Activated B cell treated with CpG ODN at 0.5 μM for 24 hours (primary cell): ENCODE data around the gene ZFP3. TPM values are rescaled to one million over a fixed set of nuclear protein-coding genes. Genes with fewer than 3 reads are reported as not detected.
"Not testable (repeated sequence)": the region's sequence is repeated elsewhere in the genome, so short reads cannot be mapped to it uniquely, and the experiment has no call there.

ENCODE experiments used
- ATAC-seq: fragments of 200-7000 bp; cut with Tn5 transposase; one replicate; pipeline ENCODE4 v1.10.0; 2021; ENCODE audit warnings: low read depth, mild to moderate bottlenecking, moderate library complexity
- CTCF ChIA-PET: fragments of 350-600 bp; sonication (Branson Sonifier 250); formaldehyde crosslinking; loops from one replicate; lab custom pipeline; 2021; ENCODE audit warnings: antibody characterized with exemption; lab: Charles Lee
- POLR2A ChIA-PET: fragments of 350-600 bp; sonication (Branson Sonifier 250); formaldehyde crosslinking; loops from one replicate; lab custom pipeline; 2021; ENCODE audit warnings: antibody characterized with exemption; lab: Charles Lee
- DNase-seq: peaks from one replicate; pipeline ENCODE4 v3.0.0; 2022
- H3K27ac Mint-ChIP-seq: one replicate; pipeline ENCODE4 v1.8.0; 2020; ENCODE audit warnings: mixed read lengths
- H3K27me3 Mint-ChIP-seq: one replicate; pipeline ENCODE4 v1.8.0; 2021; ENCODE audit warnings: mixed read lengths
- H3K36me3 Mint-ChIP-seq: one replicate; pipeline ENCODE4 v1.8.0; 2021; ENCODE audit warnings: low read depth, mixed read lengths
- H3K4me1 Mint-ChIP-seq: one replicate; pipeline ENCODE4 v1.8.0; 2021; ENCODE audit warnings: mixed read lengths
- H3K4me3 Mint-ChIP-seq: one replicate; pipeline ENCODE4 v1.8.0; 2020; ENCODE audit warnings: mild to moderate bottlenecking, mixed read lengths
- H3K9me3 Mint-ChIP-seq: one replicate; pipeline ENCODE4 v1.8.0; 2020; ENCODE audit warnings: mixed read lengths
- intact Hi-C: fragments of 100-400 bp; cut with micrococcal nuclease; formaldehyde crosslinking; loops from one replicate; pipeline ENCODE4 v1.15.1; 2024
- total RNA-seq: library from RNA; stranded (reverse); gene quantifications from 2 replicates; pipeline ENCODE4 v1.2.3, GENCODE V29; 2022
- TF ChIP-seq, protein P1 (sequence below): fragments of 200-600 bp; IDR thresholded peaks from one replicate; pipeline ENCODE4 v1.8.0; 2022; ENCODE audit warnings: antibody characterized with exemption, mild to moderate bottlenecking

Gene ZFP3
- total RNA-seq, 1 donor from 2014 or later, result 11.5 TPM

DNA sequence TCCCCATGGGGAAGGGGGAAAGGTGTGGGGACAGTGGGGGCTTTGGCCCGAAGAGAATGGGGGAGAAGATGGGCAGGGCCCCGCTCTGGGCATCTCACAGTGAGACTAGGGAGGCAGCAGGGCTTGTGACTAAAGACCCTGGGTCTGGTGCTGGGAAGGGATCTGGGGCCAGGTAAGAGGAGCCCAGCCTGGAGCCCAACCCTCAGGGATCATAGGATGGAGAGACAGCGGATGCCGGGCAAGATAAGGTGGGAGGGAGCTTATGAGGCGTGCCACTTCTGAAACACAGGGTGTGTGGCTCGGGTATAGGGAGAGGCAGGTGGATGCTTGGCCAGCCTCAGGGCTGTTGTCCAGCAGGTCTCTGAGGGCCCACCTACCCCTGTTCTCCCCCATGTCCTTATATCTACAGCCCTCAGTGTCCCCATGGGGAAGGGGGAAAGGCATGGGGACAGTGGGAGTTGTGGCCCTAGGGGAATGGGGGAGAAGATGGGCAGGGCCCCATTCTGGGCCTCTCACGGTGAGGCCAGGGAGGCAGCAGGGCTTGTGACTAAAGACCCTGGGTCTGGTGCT lies 53.0 kb downstream of the ZFP3 start:
- TF ChIP-seq, protein P1, sequence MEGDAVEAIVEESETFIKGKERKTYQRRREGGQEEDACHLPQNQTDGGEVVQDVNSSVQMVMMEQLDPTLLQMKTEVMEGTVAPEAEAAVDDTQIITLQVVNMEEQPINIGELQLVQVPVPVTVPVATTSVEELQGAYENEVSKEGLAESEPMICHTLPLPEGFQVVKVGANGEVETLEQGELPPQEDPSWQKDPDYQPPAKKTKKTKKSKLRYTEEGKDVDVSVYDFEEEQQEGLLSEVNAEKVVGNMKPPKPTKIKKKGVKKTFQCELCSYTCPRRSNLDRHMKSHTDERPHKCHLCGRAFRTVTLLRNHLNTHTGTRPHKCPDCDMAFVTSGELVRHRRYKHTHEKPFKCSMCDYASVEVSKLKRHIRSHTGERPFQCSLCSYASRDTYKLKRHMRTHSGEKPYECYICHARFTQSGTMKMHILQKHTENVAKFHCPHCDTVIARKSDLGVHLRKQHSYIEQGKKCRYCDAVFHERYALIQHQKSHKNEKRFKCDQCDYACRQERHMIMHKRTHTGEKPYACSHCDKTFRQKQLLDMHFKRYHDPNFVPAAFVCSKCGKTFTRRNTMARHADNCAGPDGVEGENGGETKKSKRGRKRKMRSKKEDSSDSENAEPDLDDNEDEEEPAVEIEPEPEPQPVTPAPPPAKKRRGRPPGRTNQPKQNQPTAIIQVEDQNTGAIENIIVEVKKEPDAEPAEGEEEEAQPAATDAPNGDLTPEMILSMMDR, result no peak
- Mint-ChIP-seq H3K36me3 (no peaks in the 10 kb centered on the region), H3K4me3 (no peak overlapping the region), H3K9me3 (no peaks in the 10 kb centered on the region), H3K4me1 (no peaks in the 10 kb centered on the region), H3K27me3 (peaks cover 10% of the 10 kb centered on the region), H3K27ac (no peak overlapping the region)
- ChIA-PET POLR2A (no interaction called here), CTCF (no interaction called here)
- no peak for DNase-seq
- intact Hi-C loops, result no loop called here
- no peak for ATAC-seq

DNA sequence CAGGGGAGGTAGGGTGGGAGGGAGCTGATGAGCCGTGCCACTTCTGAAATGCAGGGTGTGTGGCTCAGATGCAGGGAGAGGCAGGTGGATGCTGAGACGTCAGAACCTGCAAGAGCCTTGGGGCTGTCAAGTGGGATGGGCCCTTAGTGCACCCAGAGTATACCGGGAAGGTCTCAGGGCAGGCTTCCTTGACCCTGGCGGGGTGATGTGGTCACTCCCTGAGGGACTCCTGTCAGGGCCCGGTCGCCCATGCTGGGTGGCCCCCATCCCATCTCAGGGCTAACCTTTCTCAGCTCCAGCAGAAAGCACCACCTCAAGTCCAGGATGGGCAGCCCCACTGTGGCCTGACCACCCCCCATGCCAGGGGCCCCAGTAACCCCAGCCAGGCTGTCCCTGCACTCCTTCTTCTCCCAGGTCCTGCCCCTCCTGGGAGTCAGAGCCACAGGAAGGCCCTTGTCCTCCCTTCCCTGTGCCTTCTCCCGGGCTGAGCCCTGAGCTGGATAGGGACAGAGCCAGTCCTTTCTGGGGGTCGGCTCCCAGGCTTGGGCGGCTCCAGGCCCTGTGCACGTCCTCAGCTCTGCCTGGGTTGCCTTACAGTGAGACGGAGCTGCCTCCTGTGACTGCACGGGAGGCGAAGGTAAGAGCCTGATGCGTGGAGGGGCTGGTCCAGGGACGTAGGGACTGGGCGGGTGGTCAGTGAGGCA lies 53.7 kb downstream of the ZFP3 start:
- H3K27me3 Mint-ChIP-seq, ATAC-seq, H3K4me1 Mint-ChIP-seq, intact Hi-C loops, H3K36me3 Mint-ChIP-seq, H3K27ac Mint-ChIP-seq, H3K9me3 Mint-ChIP-seq, CTCF ChIA-PET, DNase-seq, POLR2A ChIA-PET, H3K4me3 Mint-ChIP-seq: not testable (repeated sequence)

DNA sequence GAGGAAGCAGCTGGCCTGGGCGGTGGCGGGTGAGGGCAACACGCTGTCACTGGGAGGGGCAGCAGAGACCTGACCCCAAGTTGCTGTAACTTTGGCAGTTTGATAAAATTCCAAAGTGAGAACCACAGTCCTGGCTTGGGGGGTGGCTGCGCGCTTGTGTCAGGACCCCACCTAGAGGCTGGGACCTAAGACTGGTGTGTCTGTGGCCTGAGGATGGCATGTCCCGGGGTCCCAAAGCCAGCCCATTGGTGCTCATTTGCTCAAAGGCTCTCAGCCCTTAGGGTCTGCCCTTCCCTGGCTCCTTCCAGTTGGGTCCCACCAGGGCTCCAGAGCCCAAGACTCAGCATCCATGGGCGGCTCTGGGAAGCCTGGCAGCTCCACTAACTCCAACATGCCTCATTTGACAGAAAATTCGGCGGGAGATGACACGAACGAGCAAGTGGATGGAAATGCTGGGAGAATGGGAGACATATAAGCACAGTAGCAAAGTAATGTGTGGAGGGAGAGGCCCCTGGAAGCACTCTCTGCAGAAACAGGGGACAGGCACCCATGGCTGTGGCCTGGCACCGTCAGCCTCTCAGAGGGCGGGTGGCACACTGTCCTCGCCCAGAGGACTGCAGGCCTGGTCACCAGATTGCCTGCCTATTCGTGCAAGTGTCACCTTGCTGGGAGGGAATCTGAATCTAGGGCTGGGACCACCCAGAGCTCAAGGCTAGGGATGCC lies 54.4 kb downstream of the ZFP3 start:
- H3K36me3 Mint-ChIP-seq, POLR2A ChIA-PET, DNase-seq, H3K4me1 Mint-ChIP-seq, H3K27ac Mint-ChIP-seq, H3K4me3 Mint-ChIP-seq, ATAC-seq, intact Hi-C loops, H3K27me3 Mint-ChIP-seq, CTCF ChIA-PET, H3K9me3 Mint-ChIP-seq: not testable (repeated sequence)

DNA sequence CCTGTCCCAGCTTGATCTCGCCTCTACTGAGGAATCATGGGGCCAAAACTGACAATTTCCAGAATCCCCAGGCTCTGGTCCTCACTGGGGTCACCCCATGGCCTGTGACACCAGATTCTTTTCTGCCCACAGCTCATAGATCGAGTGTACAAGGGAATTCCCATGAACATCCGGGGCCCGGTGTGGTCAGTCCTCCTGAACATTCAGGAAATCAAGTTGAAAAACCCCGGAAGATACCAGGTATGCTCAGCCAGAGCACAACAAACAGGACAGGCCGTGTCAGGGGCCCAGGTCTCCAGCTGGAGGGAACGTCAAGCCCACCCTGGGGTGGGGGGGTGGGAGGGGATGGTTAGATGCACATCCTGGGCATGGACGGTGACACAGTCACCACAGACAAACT lies 55.0 kb downstream of the ZFP3 start:
- H3K4me3 Mint-ChIP-seq, result no peak overlapping the region
- ChIA-PET CTCF (no interaction called here), POLR2A (no interaction called here)
- no peaks in the 10 kb centered on the region for H3K9me3 Mint-ChIP-seq
- H3K4me1 Mint-ChIP-seq, result no peaks in the 10 kb centered on the region
- H3K36me3 Mint-ChIP-seq, result no peaks in the 10 kb centered on the region
- TF ChIP-seq, protein P1, result no peak
- ATAC-seq, result no peak
- intact Hi-C loops, result no loop called here
- peaks cover 5% of the 10 kb centered on the region for H3K27me3 Mint-ChIP-seq
- no peak overlapping the region for H3K27ac Mint-ChIP-seq
- no peak for DNase-seq

DNA sequence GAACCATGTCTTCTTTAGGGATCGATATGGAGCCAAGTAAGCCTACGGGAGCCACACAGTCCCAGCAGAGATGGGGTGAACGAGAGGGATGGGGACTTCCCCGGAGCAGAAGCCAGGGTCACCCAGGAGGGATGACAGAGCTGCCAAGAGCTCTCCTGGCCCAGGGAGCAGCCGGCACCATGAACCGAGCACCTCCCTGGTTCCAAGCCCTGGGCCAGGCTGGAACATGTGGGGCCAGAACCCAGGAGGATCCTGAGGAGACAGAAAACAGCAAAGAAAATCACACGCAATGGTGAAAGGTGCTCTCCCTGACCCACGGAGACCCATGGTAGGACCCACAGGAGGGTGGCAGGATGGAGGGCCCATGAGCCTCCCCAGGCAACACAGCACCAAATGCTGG lies 55.7 kb downstream of the ZFP3 start:
- H3K27me3 Mint-ChIP-seq, POLR2A ChIA-PET, H3K4me3 Mint-ChIP-seq, H3K9me3 Mint-ChIP-seq, H3K27ac Mint-ChIP-seq, DNase-seq, ATAC-seq, H3K36me3 Mint-ChIP-seq, CTCF ChIA-PET, intact Hi-C loops, H3K4me1 Mint-ChIP-seq: not testable (repeated sequence)

DNA sequence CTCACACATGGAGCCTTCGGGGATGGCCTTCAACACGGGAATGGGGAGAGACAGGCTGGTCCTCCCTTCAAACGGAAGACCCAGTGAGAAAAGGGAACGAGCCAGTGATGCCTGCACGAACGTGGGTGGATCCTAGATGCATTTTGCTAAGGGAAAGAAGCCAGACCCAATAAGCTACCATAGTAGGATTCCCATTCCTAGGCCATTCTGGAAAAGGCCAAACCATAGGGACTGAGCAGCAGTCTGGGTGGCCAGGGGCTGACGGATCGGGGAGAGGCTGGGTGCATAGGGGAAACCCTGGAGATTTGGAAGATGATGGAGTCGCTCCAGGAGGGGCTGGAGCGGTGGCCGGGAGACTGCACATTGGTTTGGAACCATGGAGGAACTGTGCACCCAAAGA lies 56.3 kb downstream of the ZFP3 start:
- H3K9me3 Mint-ChIP-seq, intact Hi-C loops, H3K4me1 Mint-ChIP-seq, H3K4me3 Mint-ChIP-seq, POLR2A ChIA-PET, H3K27me3 Mint-ChIP-seq, ATAC-seq, CTCF ChIA-PET, DNase-seq, H3K36me3 Mint-ChIP-seq, H3K27ac Mint-ChIP-seq: not testable (repeated sequence)

DNA sequence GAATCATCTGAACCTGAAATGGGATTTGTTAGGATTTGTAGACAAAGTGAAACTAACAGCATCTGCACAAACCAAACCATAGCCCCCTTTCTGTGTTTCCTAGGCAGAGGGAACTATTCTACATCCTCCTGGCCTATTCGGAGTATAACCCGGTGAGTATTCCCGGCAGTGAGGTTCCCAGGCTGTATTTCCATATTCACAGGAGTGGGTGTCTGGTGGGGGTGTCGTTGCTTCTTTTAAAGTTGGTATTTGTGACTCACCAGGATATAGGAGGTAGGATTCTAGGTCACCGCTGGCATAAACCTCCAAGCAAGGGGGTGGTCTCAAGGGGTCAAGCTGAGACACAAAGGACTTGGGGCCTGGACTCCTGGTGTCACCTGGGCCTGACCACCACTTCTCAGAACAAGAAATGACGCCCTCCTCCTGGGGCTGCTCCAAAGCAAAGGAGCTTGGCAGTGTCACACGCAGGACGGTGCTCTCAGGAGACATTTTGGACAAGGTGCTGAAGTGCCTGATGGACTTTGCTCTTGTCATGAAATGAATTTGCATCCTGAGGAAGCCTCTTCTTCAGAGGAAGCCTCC lies 57.0 kb downstream of the ZFP3 start:
- POLR2A ChIA-PET, H3K27me3 Mint-ChIP-seq, H3K4me1 Mint-ChIP-seq, intact Hi-C loops, DNase-seq, H3K36me3 Mint-ChIP-seq, H3K9me3 Mint-ChIP-seq, ATAC-seq, H3K27ac Mint-ChIP-seq, CTCF ChIA-PET, H3K4me3 Mint-ChIP-seq: not testable (repeated sequence)
